NK-92 treated with Interleukin-12 subunit alpha and Interleukin-12 subunit beta, amount 100 ng/mL, for 24 hours (cell line): ENCODE measurements around the gene KMT2A.

Experiments used
- DNase-seq: peaks from one replicate; lab custom pipeline; 2025; lab: John Stamatoyannopoulos, UW

KMT2A gene

DNA sequence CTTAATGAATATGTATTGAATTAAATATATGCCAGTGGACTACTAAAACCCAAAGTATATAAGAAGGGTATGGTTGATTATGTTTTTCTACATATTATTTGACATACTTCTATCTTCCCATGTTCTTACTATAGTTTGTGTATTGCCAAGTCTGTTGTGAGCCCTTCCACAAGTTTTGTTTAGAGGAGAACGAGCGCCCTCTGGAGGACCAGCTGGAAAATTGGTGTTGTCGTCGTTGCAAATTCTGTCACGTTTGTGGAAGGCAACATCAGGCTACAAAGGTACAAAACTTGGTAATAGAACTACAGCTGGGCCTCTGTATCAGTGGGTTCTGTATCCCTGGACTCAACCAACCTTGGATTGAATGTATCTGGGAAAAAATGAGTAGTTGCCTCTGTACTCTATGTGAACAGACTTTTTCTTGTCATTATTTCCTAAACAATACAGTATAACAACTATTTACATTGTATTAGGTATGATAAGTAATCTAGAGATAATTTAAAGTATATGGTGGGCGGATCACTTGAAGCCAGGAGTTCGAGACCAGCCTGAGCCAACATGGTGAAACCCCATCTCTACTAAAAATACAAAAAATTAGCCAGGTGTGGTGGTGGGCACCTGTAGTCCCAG is 52.3 kb downstream of the KMT2A start:
- peak; percentile 21 for DNase-seq

DNA sequence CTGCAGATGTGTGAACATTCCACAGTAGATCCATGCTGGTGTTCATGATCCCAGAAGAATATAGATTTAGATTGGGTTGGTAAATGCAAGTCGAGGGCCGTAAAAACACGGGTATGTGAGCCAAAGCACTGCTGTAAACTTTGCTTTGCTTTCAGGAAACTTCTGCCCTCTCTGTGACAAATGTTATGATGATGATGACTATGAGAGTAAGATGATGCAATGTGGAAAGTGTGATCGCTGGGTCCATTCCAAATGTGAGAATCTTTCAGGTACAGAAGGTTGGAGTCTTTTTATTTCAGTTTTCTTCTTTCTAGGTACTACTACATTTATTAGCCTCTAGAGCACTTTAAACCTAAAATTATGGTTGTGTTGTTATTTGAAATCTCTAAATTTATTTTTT is 54.7 kb downstream of the KMT2A start:
- DNase-seq, result no peak

DNA sequence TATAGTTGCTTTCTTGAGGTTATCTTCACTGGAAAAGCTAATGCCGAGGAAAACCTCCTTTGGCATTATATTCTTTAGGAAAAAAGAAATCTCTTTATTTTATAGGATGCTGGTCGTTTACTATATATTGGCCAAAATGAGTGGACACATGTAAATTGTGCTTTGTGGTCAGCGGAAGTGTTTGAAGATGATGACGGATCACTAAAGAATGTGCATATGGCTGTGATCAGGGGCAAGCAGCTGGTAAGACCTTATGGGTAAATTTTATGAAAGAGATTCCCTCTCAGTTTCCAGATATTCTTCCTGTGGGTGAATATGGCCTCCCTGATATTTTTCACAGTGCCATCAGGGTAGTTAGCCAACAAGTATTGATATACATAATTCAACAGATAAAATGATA is 61.5 kb downstream of the KMT2A start:
- no peak for DNase-seq

GRCh38 chr11:118503216-118503615 is 66.9 kb downstream of the KMT2A start:
- no peak for DNase-seq

DNA sequence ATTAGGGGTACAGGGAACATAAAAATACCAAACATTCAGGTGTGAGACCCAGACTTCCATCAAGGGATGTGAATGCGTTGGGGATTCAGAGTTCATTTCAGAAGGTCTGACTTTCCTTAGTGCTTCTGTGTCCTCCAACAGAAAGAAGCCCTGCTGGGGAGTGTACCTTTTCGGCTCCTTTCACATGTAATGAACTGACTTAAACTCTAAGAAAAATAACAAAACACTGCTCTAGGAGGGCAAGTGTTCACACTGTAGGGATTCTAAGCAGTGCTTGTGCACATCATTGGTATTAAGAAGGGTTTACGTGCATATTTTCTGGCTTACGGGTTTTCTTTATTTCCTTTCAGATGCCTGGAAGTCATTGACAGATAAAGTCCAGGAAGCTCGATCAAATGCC is 75.3 kb downstream of the KMT2A start:
- DNase-seq, result no peak

GRCh38 chr11:118514103-118514502 is 77.8 kb downstream of the KMT2A start:
- no peak for DNase-seq

- DNase-seq, result no peak
These were observed 83.3 kb downstream of the KMT2A start for GRCh38 chr11:118519549-118519948.

DNA sequence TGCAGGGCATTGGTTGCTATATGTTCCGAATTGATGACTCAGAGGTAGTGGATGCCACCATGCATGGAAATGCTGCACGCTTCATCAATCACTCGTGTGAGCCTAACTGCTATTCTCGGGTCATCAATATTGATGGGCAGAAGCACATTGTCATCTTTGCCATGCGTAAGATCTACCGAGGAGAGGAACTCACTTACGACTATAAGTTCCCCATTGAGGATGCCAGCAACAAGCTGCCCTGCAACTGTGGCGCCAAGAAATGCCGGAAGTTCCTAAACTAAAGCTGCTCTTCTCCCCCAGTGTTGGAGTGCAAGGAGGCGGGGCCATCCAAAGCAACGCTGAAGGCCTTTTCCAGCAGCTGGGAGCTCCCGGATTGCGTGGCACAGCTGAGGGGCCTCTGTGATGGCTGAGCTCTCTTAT is 85.6 kb downstream of the KMT2A start:
- DNase-seq, result no peak

- no peak for DNase-seq
These were observed 86.3 kb downstream of the KMT2A start for GRCh38 chr11:118522571-118523072.

DNA sequence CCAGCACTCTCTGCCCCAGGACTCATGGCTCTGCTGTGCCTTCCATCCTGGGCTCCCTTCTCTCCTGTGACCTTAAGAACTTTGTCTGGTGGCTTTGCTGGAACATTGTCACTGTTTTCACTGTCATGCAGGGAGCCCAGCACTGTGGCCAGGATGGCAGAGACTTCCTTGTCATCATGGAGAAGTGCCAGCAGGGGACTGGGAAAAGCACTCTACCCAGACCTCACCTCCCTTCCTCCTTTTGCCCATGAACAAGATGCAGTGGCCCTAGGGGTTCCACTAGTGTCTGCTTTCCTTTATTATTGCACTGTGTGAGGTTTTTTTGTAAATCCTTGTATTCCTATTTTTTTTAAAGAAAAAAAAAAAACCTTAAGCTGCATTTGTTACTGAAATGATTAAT is 88.1 kb downstream of the KMT2A start:
- DNase-seq, result no peak

GRCh38 chr11:118524757-118525470 is 88.6 kb downstream of the KMT2A start:
- no peak for DNase-seq

DNA sequence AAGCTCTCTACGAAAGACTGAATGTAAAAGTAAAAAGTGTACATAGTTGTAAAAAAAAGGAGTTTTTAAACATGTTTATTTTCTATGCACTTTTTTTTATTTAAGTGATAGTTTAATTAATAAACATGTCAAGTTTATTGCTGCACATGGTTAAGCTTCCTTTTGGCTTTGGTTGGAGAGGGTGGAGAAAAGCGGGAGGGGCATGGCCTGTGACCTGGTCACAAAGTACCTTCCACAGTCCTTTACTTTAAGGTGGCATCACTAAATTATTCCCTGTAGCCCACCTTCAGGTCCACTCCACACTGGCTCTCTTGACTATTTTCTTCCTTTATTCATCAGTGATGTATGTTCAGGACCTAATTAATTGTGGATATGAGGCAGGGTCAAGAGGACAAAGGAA is 90.4 kb downstream of the KMT2A start:
- no peak for DNase-seq

DNA sequence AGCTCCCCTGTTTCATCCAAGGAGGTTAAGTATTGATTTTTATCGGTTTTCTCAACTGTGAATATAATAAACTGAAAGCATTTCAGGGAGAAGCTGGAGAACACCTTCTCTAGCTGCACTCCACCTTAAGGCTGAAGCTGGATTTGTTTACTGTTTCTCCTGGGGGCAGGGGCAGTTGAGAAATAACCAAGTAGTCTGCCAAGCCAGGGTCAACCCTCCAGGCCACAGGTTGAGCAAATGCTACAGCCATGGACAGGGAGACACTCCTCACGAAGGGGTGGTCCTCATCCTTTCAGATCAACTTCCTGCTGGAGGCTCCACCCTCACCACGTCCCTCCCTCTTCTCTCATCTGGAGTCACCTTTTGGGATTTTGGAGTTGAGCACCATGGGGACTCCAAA is 90.8 kb downstream of the KMT2A start, which contains the start of gene TTC36:
Gene TTC36 (plus strand): TSS at position 366 of the 400 bp plus-strand sequence. CDS start 21 bp downstream, at position 387.
- no peak for DNase-seq

- no peak for DNase-seq
These were observed 92.2 kb downstream of the KMT2A start for GRCh38 chr11:118528511-118528910.

GRCh38 chr11:118529584-118530175 is 93.4 kb downstream of the KMT2A start:
- no peak for DNase-seq

DNA sequence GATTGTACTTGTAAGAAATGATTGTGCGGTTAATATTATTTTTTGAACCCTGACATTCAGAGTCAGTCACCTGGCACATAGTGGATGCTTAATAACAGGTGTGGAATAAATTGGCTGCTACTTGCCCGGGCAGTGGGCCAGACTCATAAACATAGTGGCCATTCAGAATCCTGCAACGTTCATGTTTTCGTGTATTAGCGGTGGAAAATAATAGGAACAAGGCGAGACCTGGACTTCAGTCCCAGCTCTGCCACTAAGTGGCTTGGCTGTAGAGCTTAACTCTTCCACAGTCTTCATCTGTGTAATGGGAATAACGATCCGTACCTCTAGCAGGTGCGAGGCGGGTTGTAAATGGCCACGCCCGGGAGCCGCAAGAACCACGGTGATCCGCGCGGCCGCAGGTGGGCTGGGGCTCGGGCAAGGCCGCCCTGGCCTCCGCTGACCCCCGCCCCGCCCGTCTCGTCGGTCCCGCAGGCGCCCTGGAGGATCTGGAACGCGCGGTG is 93.9 kb downstream of the KMT2A start:
- DNase-seq, result no peak

GRCh38 chr11:118530683-118531596 is 94.6 kb downstream of the KMT2A start, which contains the start of gene TMEM25:
Gene TMEM25 (plus strand): TSS chr11:118531192. CDS start chr11:118531802, 610 bp downstream.
- peak; percentile 23 for DNase-seq

DNA sequence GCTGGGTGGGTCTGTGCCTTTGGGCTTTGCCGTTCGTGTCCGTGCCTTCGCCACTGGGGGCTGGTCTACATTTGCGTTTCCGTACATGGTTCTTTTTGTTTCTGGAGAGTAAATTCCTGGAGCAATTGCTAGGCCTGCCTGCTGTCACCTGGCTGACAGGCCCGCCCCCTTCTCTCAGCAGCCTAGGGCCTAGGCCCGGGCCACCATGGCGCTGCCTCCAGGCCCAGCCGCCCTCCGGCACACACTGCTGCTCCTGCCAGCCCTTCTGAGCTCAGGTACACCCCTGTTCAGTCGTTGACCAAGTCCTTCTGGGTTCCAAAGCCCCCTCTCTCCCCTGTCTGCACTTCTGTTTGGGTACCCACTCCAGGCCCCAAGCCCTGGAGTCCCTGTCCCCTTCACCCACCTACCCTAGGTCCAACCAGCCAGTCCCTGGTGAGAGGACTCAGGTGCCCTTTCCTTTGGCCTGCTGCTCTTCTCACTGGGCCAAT is 95.3 kb downstream of the KMT2A start:
- no peak for DNase-seq

DNA sequence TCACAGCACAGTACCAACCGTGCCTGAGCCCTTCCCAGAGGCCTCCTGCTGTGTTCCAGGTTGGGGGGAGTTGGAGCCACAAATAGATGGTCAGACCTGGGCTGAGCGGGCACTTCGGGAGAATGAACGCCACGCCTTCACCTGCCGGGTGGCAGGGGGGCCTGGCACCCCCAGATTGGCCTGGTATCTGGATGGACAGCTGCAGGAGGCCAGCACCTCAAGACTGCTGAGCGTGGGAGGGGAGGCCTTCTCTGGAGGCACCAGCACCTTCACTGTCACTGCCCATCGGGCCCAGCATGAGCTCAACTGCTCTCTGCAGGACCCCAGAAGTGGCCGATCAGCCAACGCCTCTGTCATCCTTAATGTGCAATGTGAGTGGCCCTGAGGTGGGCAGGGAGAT is 95.8 kb downstream of the KMT2A start:
- DNase-seq, result no peak

DNA sequence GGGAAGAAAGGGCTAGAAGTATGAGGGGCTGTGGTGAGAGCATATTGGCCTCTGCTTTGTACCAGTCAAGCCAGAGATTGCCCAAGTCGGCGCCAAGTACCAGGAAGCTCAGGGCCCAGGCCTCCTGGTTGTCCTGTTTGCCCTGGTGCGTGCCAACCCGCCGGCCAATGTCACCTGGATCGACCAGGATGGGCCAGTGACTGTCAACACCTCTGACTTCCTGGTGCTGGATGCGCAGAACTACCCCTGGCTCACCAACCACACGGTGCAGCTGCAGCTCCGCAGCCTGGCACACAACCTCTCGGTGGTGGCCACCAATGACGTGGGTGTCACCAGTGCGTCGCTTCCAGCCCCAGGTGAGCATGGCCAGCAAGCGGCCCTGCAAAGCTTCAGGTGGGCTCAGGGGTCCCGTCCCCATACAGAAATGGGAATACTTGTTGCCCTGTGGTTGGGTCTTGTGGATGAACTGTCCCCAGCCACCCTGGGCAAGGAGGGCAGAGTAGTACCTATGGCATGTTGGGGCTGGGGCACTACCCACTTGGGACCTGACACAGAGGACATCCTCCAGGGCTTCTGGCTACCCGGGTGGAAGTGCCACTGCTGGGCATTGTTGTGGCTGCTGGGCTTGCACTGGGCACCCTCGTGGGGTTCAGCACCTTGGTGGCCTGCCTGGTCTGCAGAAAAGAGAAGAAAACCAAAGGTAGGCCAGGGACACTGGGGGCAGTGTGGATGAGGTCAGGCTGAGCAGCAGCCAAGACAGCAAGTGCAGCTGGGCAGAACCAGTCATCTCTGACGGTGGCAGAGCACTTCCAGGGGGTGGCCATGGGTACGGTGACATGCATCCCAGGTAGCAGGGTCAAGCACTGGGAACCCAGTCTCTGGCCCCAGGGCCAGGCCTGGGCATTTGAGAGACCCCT is 96.8 kb downstream of the KMT2A start:
- no peak for DNase-seq
